Natural killer cell treated with Interleukin-12 subunit alpha and Interleukin-12 subunit beta and Interleukin-15 and Interleukin-18, amount 100 ng/mL, for 72 hours (primary cell): ENCODE results near the gene CYGB. TPM values are rescaled to one million over a fixed set of nuclear protein-coding genes. Genes with fewer than 3 reads are reported as not detected.
"Not testable (repeated sequence)": the region's sequence is repeated elsewhere in the genome, so short reads cannot be mapped to it uniquely, and the experiment has no call there.

Experiments used
- ATAC-seq, 2 donors: fragments of 150-1000 bp; cut with Tn5 transposase in 1 of 2; sonication (Bioruptor Pico), chemical (Tn5 transposase) in 1 of 2; 2 replicates each; pipeline ENCODE4 v1.10.0; 2021
- DNase-seq: peaks from one replicate; pipeline ENCODE4 v3.0.0; 2022; ENCODE audit warnings: low spot score
- H3K27ac Mint-ChIP-seq, 2 donors: 1 replicate in 1 of 2; 2 replicates in 1 of 2; pipeline ENCODE4 v1.8.0; 2022; ENCODE audit warnings: mixed read lengths in 2 of 2, mild to moderate bottlenecking in 1 of 2, moderate library complexity in 1 of 2
- H3K27me3 Mint-ChIP-seq, 2 donors: 1 replicate in 1 of 2; 2 replicates in 1 of 2; pipeline ENCODE4 v1.8.0; 2022; ENCODE audit warnings: mixed read lengths in 2 of 2
- H3K36me3 Mint-ChIP-seq: one replicate; pipeline ENCODE4 v1.8.0; 2022; ENCODE audit warnings: mixed read lengths
- H3K4me1 Mint-ChIP-seq, 2 donors: 1 replicate in 1 of 2; 2 replicates in 1 of 2; pipeline ENCODE4 v1.8.0; 2022; ENCODE audit warnings: low read depth in 2 of 2, mixed read lengths in 2 of 2, mild to moderate bottlenecking in 1 of 2
- H3K4me3 Mint-ChIP-seq: one replicate; pipeline ENCODE4 v1.8.0; 2022; ENCODE audit warnings: mixed read lengths
- H3K9me3 Mint-ChIP-seq: 2 replicates; pipeline ENCODE4 v1.8.0; 2022; ENCODE audit warnings: mixed read lengths
- total RNA-seq, 2 donors: library from RNA; stranded (reverse); gene quantifications; one replicate each; pipeline ENCODE4 v1.2.3, GENCODE V29; 2022

CYGB gene
- total RNA-seq, 2 donors from 2014 or later: 1.0 to 2.9 TPM

DNA sequence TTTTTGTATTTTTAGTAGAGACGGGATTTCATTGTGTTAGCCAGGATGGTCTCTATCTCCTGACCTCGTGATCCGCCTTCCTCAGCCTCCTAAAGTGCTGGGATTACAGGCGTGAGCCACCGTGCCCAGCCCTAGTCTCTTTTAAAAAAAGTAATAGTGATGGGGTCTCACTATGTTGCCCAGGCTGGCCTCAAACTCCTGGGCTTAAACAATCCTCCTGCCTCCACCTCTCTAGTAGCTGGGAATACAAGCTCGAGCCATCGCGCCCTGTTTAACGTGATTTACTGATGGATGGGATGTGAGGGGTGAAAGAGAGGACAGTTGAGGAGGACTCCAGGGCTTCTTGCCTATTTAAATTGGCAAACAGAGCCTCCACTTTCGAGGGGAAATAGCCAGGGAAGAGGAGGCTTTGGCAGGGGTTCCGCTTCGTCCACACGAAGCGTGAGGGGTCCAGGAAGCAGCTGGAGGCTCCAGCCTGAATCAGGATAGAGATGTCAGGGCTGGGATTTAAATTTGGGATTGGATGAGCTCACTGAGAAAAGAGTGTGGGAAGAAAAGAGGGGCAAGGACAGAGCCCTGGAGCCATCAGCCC, 28.9 kb downstream of the CYGB start:
- not testable (repeated sequence) for DNase-seq, H3K27me3 Mint-ChIP-seq, ATAC-seq, H3K36me3 Mint-ChIP-seq, H3K4me3 Mint-ChIP-seq, H3K9me3 Mint-ChIP-seq
- Mint-ChIP-seq H3K27ac (peak overlapping the region; percentile 29 to 89), H3K4me1 (peaks cover 19 to 36% of the 10 kb centered on the region in 2 donors)

DNA sequence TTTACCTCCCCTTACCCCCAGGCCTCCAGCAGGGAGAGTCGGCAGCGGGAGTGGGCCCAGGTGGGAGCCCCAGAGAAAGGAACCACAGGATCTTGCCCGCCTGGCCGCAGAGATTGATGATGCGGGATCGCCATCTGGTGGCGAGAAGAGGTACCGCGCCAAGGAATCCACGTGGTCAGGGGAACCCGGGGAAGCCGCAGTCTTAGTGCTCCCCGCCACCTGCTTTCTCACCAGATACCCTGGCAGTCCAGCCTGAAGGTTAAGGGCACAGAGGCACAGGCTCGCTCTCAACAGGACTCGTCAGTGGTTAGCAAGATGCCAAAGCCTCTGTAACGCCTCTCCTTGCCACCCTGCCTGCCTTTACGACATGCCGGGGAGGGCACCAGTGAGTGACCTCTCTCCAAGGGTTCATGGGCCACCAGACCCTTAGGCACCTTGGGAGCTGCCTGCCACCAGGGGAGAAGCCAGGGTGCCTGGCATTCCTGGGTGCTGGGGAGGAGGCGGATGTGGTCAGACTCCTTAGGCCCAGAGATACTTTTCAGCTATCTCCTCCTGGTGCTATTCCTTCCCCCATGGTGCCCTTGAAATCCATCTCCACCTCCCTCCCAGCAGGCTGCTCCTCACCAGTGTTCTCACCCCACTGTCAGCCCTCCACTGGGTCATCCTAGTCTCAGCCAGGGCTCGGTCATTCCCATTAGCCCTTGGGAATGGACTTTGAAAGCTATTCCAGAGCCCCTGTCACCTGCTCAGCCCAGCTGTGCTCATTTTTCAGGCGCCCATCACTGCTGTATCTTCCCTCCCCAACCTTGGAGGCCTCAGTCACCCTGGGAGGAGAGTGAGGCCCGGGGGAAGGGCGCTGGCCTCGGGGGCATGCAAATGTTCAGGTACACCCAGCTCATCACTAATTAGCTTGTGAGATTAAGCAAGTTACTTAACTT, 30.8 kb downstream of the CYGB start:
- DNase-seq: peak; percentile 89
- ATAC-seq: peak; percentile 85 to 86
- H3K4me1 Mint-ChIP-seq: peaks cover 17 to 37% of the 10 kb centered on the region in 2 donors
- H3K4me3 Mint-ChIP-seq: no peak overlapping the region
- no peaks in the 10 kb centered on the region for H3K9me3 Mint-ChIP-seq
- no peaks in the 10 kb centered on the region for H3K27me3 Mint-ChIP-seq
- no peaks in the 10 kb centered on the region for H3K36me3 Mint-ChIP-seq
- peak overlapping the region; percentile 10 to 56 for H3K27ac Mint-ChIP-seq

DNA sequence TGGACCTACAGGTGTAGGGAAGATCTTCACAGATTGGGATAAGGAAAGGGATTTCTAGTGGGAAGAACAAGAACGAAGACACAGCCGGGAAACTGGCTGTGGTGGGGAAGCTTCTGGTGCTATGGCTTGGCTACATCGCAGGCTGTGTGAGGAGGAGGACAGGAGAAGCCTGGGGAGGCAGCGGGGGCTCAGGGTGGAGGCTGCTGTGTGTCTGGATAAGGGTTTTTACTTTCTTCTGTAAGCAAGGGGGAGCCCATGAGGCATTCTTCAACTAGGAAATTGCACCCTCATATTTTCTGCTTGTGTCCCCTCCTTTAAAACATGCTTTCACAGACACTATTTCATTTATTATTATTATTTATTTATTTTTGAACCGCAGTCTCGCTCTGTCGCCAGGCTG, 33.4 kb downstream of the CYGB start:
- no peaks in the 10 kb centered on the region for H3K36me3 Mint-ChIP-seq
- H3K4me3 Mint-ChIP-seq: no peak overlapping the region
- ATAC-seq (no peak), DNase-seq (no peak)
- peaks cover 24 to 37% of the 10 kb centered on the region in 2 donors for H3K4me1 Mint-ChIP-seq
- H3K27ac Mint-ChIP-seq: no peak overlapping the region
- H3K9me3 Mint-ChIP-seq: no peaks in the 10 kb centered on the region
- no peaks in the 10 kb centered on the region for H3K27me3 Mint-ChIP-seq

DNA sequence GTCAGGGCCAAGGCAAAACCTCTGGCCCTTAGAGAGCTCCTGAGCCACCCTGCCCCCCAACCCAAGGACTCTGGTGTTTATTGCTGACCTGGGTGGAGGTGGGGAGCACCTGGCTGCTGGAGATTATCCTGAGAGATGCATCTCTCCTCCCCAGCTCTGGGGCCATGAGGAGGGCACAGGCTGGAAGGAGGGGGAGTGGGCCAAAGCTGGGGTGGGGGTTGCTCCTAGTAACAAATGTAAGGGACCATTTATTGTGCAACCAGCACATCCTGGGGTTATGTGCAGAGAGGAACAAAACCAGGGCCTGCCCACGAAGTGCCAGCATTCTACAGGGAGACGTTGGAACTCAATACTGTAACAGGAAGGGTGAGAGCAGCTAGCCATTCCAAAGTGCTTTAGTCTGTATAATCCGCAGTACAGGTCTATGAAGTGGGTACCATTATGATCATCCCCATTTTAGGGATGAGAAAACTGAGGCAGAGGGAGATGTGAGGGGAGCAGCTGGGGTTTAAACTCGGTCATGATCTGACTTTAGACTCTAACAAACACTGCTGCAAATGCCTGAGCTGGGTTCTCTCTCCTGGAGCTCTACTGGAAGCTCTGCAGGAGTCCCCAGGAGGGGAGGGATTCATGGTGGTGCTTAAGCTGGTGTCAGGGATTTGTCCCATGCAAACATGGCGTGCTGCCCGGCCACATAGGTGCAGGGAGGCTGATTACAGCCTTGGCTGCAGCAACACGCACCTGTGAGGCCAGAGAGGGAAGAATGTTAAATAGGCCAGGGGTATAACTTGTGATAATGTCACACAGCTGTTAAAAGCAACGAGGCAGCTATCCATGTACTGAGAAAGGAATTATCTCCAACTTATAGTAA, 34.9 kb downstream of the CYGB start:
- H3K9me3 Mint-ChIP-seq: no peaks in the 10 kb centered on the region
- H3K27me3 Mint-ChIP-seq: no peaks in the 10 kb centered on the region
- ATAC-seq (no peak), DNase-seq (no peak)
- no peak overlapping the region for H3K4me3 Mint-ChIP-seq
- H3K27ac Mint-ChIP-seq: peak overlapping the region; percentile 96 to 100
- H3K36me3 Mint-ChIP-seq: no peaks in the 10 kb centered on the region
- H3K4me1 Mint-ChIP-seq: peaks cover 40 to 47% of the 10 kb centered on the region in 2 donors

DNA sequence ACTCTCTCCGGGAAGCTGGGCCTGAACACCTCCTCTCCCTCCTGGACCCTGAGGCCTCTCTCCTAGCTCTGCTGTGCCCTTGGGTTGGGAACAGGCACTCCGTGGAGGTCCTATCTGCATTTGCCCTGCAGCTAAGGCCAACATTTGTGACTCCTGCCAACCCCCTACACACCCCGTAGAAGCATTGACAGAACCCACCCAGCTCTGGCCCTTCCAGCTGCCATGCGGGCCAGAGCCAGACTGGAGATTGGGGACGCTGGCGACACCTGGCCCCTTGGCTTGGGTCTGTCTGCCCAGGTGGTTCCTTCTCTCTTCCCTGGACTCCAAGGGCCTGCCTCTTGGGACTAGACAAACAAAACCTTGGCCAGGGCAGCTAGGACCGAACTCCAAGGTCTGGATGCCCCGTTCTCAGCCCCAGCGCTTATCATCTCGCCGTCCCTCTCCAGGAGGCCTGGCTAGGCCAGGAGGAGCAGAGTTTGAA, 35.6 kb downstream of the CYGB start:
- H3K36me3 Mint-ChIP-seq: no peaks in the 10 kb centered on the region
- H3K4me1 Mint-ChIP-seq: peaks cover 47 to 50% of the 10 kb centered on the region in 2 donors
- DNase-seq (no peak), ATAC-seq (no peak)
- peak overlapping the region; percentile 96 to 100 for H3K27ac Mint-ChIP-seq
- no peaks in the 10 kb centered on the region for H3K9me3 Mint-ChIP-seq
- H3K27me3 Mint-ChIP-seq: no peaks in the 10 kb centered on the region
- H3K4me3 Mint-ChIP-seq: peak overlapping the region; percentile 93

DNA sequence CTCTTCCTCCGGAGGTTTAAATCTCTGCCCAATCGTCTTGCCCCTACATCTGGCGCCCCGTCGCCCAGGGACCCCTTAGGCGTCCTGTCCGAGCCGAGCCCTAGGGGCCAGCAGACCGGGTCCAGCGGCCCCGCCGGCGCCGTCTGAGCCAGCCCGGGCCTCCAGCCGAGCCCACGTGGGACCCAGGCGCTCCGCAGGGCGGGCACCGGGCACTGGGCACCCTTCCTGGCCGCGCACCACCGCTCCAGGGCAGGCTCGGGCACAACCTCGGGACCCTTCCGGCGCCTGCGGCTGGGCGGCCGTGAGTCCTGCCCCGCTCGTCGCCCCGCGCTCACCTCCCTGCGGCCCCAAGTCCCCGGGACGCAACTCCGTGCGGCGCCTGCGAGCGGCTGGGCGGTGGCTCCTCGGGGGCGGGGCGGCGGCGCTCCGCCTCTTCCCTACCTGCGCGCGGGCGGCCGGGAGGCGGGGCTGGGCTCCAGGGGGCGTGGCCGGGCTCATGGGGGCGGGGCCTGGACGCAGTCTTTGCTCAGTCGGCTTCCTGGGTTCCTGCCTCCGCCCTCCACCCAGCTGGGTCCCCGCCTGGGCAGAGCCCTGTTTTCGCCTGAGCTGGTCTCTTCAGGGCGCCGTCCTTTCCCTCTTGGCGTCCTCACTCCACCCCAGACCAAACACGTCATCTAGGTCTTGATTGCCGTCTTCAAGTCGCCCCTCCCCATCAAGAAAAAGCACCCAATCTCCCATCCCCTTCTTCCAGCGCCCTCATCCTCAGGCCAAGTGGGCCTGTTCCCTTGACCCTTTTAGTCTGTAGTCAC, 36.3 kb downstream of the CYGB start, which contains the start of gene RHBDF2:
TSS of gene RHBDF2 (minus strand) at position 406 of the 809 bp plus-strand sequence. CDS start 19,899 bp downstream, outside the sequence.
- Mint-ChIP-seq H3K4me1 (peaks cover 53 to 55% of the 10 kb centered on the region in 2 donors), H3K9me3 (no peaks in the 10 kb centered on the region), H3K27me3 (no peaks in the 10 kb centered on the region), H3K4me3 (peak within 1 kb of the TSS; percentile 93), H3K27ac (peak within 1 kb of the TSS; percentile 100), H3K36me3 (no peaks in the 10 kb centered on the region)
- ATAC-seq: peak; percentile 95 to 97
- peak; percentile 96 for DNase-seq

DNA sequence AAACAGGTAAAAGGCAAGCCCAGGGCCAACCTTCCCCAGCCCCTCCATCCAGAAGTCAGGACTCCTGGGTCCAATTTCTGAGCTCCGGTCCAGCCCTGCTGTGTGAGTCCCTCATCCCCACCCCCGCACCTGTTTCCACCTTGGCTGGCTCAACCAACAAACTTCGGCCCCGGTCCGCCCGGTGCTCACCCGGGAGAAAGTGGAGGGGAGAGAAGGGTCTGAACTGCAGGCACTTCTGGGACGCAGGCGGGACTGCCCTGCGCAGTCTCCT, 36.8 kb downstream of the CYGB start:
- H3K27me3 Mint-ChIP-seq: no peaks in the 10 kb centered on the region
- no peak for DNase-seq
- H3K9me3 Mint-ChIP-seq: no peaks in the 10 kb centered on the region
- H3K36me3 Mint-ChIP-seq: no peaks in the 10 kb centered on the region
- peak overlapping the region; percentile 93 for H3K4me3 Mint-ChIP-seq
- no peak for ATAC-seq
- H3K4me1 Mint-ChIP-seq: peaks cover 58 to 60% of the 10 kb centered on the region in 2 donors
- H3K27ac Mint-ChIP-seq: peak overlapping the region; percentile 100

DNA sequence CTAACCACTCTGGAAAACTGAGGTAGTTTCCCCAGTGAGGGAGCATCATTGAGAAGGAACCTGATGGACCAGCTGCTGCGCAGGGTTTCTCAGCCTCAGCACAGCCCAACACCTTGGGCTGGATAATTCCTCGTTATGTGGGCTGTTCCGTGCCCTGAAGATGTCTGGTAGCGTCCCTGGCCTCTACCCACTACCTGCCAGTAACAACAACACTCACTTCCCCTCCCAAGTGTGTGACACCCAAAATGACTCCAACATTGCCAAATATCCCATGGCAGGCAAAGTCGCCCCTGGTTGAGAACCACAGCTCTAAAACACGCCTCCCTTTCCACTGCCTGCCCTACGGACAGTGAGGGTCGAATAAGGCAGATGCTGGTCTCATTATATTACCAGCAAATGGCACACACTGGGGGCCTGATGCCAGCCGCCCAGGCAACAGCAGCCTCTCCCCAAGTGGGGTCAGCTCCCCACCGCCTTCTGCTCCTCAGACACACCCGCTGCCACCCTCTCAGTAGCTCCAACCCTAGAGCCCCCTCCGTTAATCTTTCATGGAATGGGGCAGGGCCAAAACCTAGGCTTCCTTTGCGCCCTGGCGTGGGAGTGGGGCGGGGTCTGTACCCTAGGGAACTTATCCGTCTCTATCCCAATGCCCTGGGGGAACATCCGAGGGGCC, 37.3 kb downstream of the CYGB start:
- Mint-ChIP-seq H3K27me3 (no peaks in the 10 kb centered on the region), H3K36me3 (no peaks in the 10 kb centered on the region), H3K4me3 (peak overlapping the region; percentile 93), H3K9me3 (no peaks in the 10 kb centered on the region), H3K4me1 (peaks cover 58 to 61% of the 10 kb centered on the region in 2 donors), H3K27ac (peak overlapping the region; percentile 100)
- no peak for DNase-seq
- peak; percentile 13 to 25 for ATAC-seq

DNA sequence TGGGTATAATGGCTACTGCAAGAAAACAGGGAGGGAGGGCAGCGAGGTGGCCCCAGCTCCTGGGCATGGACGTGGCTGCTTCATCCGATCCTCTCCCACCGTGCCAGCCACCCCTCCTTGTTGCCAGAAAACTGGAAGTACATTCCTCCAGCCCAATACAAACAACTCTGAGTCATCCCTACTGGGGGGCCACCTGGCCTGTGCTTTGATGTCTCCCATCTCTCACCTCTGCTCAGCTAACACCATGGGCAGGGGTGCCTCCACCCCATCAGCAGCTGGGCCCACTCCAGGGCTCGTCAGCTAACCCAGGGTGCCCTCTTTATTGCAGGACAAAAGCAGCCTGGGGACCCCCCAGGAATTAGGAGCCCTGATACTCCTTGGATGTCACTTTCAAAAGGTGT, 38.2 kb downstream of the CYGB start:
- H3K27me3 Mint-ChIP-seq: no peaks in the 10 kb centered on the region
- H3K4me3 Mint-ChIP-seq: peak overlapping the region; percentile 93
- H3K4me1 Mint-ChIP-seq: peaks cover 58 to 63% of the 10 kb centered on the region in 2 donors
- peak overlapping the region; percentile 100 for H3K27ac Mint-ChIP-seq
- no peaks in the 10 kb centered on the region for H3K36me3 Mint-ChIP-seq
- H3K9me3 Mint-ChIP-seq: no peaks in the 10 kb centered on the region
- DNase-seq: no peak
- ATAC-seq: no peak

DNA sequence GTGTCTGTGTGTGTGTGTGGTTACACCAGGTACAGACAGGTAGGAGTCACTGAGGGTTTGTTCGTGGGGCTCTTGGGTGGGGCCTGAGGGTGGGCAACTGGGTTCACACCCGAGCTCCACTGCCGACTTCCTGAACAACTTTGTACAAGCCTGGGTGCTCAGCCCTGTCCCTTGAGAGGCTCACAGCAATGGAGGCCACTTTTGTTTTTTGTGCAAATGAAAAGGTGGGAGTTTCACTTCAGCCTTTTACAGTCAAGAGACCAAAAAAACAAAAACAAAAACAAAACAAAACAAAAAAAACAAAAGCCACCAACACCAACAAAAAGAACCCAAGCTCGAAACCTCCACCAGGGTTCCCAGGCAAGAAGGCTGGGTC, 38.6 kb downstream of the CYGB start:
- Mint-ChIP-seq H3K4me1 (peaks cover 58 to 62% of the 10 kb centered on the region in 2 donors), H3K27ac (peak overlapping the region; percentile 100), H3K27me3 (no peaks in the 10 kb centered on the region), H3K4me3 (peak overlapping the region; percentile 93), H3K36me3 (no peaks in the 10 kb centered on the region), H3K9me3 (no peaks in the 10 kb centered on the region)
- ATAC-seq: no peak
- DNase-seq: no peak

DNA sequence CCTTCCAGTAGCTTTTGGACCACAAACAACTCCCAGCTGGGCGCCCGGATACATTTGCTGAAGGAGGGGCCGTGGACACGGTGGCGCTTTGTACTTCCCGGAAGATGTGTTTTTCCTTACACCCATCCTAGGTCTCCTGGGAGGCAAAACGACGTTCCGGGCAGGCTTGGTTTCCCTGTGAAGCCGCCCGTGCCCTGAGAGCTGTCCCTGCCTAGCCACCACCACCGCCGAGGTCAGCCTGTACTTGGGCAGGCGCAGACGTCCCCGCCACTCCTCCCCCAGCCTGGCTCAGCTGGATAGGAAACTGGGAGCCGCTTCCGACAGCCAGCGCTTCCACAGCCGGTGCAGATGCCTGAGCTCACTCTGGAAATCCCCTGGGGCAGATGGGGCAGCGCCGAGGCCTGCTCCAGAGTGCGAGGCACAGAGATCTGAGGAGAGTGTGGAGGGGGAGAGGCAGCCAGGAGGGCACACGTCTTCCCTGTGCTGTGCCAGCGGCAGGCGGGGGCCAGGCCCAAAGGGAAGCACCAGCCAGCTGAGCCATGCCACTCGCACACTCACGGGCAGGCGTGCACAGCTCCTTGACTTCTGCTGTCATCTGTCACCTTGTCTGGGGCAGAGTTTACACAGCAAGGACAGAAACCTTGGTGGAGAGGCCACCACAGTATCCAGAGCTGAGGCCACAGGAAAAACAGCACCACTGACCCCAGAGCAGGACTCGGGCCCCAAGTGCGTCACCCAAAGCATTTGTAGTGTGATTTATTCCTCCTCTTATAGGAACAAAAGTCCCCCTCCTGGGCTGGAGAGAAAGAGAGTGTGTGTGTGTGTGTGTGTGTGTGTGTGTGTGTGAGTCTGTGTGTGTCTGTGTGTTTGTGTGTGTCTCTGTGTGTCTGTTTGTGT, 39.3 kb downstream of the CYGB start:
- Mint-ChIP-seq H3K36me3 (no peaks in the 10 kb centered on the region), H3K27me3 (no peaks in the 10 kb centered on the region), H3K27ac (peak overlapping the region; percentile 100), H3K4me3 (peak overlapping the region; percentile 93), H3K9me3 (no peaks in the 10 kb centered on the region), H3K4me1 (peaks cover 64 to 68% of the 10 kb centered on the region in 2 donors)
- ATAC-seq (no peak), DNase-seq (no peak)

DNA sequence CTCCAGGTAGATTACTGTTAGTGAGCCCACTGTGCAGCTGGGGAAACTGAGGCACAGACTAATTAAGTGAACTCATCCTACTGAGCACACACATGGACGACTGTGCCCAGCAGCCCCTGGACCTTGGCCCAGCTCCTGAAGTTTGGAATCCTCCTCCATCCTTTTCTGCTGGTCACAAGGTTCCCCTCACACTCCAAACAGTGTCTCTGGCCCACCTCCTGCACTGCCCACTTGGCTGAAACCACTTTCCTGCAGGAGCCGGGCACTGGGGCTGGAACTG, 39.9 kb downstream of the CYGB start:
- DNase-seq (no peak), ATAC-seq (no peak)
- Mint-ChIP-seq H3K4me3 (peak overlapping the region; percentile 93), H3K36me3 (no peaks in the 10 kb centered on the region), H3K9me3 (no peaks in the 10 kb centered on the region), H3K27ac (peak overlapping the region; percentile 100), H3K27me3 (no peaks in the 10 kb centered on the region), H3K4me1 (peaks cover 67 to 71% of the 10 kb centered on the region in 2 donors)
